Measurements from ENCODE around the gene ELK3.

Gene ELK3

GRCh38 chr12:96212456-96213375 lies 18.5 kb downstream of the ELK3 start:
- DNase-seq (ENCODE audit: low spot score): no peak

GRCh38 chr12:96213869-96214268 lies 19.7 kb downstream of the ELK3 start:
- no peak for DNase-seq (ENCODE audit: low spot score)

- no peak for DNase-seq (ENCODE audit: low spot score)
Observed at GRCh38 chr12:96215919-96216273, 21.7 kb downstream of the ELK3 start.

- no peak for DNase-seq (ENCODE audit: low spot score)
Observed at GRCh38 chr12:96218989-96219678, 25.0 kb downstream of the ELK3 start.

- peak; percentile 82 for DNase-seq (ENCODE audit: low spot score)
Observed at GRCh38 chr12:96219700-96220206, 25.6 kb downstream of the ELK3 start.

- DNase-seq (ENCODE audit: low spot score): no peak
Observed at GRCh38 chr12:96220902-96221301, 26.7 kb downstream of the ELK3 start.

- DNase-seq (ENCODE audit: low spot score): no peak
Observed at GRCh38 chr12:96221391-96221790, 27.2 kb downstream of the ELK3 start.

- DNase-seq (ENCODE audit: low spot score): no peak
Observed at GRCh38 chr12:96223411-96224218, 29.4 kb downstream of the ELK3 start.

- no peak for DNase-seq (ENCODE audit: low spot score)
Observed at GRCh38 chr12:96224219-96224615, 30.0 kb downstream of the ELK3 start.

- no peak for DNase-seq (ENCODE audit: low spot score)
Observed at GRCh38 chr12:96225044-96225855, 31.1 kb downstream of the ELK3 start.

GRCh38 chr12:96225994-96226399 lies 31.8 kb downstream of the ELK3 start:
- DNase-seq (ENCODE audit: low spot score): no peak

- DNase-seq (ENCODE audit: low spot score): no peak
Observed at GRCh38 chr12:96226401-96226800, 32.2 kb downstream of the ELK3 start.

- DNase-seq (ENCODE audit: low spot score): no peak
Observed at GRCh38 chr12:96226801-96227348, 32.7 kb downstream of the ELK3 start.

GRCh38 chr12:96227365-96228106 lies 33.4 kb downstream of the ELK3 start:
- no peak for DNase-seq (ENCODE audit: low spot score)

GRCh38 chr12:96228566-96229248 lies 34.5 kb downstream of the ELK3 start:
- no peak for DNase-seq (ENCODE audit: low spot score)

- no peak for DNase-seq (ENCODE audit: low spot score)
Observed at GRCh38 chr12:96230646-96231045, 36.5 kb downstream of the ELK3 start.

- DNase-seq (ENCODE audit: low spot score): no peak
Observed at GRCh38 chr12:96233168-96233567, 39.0 kb downstream of the ELK3 start.

GRCh38 chr12:96233939-96234461 lies 39.8 kb downstream of the ELK3 start:
- no peak for DNase-seq (ENCODE audit: low spot score)

All from D341Med (cell line).